Astrocyte of the cerebellum (primary cell): ENCODE measurements around the gene CGNL1.

Experiments used
- DNase-seq: peaks from one replicate; pipeline ENCODE4 v3.0.0-alpha.2; 2011; ENCODE audit warnings: low read depth
- H3K4me3 ChIP-seq: 2 replicates; pipeline ENCODE4 v1.5.1; 2011; ENCODE audit warnings: mild to moderate bottlenecking, low read depth, low read length, moderate library complexity
- in situ Hi-C: cut with HindIII; loops from 2 replicates; pipeline ENCODE4 v1.10.0; 2017; ENCODE audit warnings: low sequenced_read_pairs
- TF ChIP-seq, protein P1 (sequence below): IDR thresholded peaks from 2 replicates; pipeline ENCODE4 v1.5.1; 2012; ENCODE audit warnings: low read length, low read depth, moderate library complexity, mild to moderate bottlenecking; ENCODE audit errors: missing control alignments

Gene CGNL1

DNA sequence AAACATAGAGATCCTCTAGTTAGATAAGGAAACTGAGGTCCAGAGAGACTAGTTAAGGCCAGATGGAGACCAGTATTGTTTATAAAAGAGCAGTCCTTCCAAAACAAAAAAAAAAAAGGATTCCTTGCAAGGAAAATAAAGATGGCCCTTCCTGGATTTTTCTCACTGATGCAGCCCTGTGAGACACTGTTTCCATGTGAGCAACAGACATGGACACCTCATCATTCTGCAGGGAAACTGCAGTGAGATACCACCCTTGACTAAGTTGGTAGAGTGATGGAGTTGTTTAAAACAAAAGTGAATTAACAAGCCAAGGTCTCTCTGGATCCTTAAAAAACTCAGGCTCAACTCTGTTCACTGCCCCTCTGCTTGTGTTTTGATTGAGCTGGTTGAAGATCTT, 149.8 kb downstream of the CGNL1 start:
- in situ Hi-C loops: no loop called here
- no peak overlapping the region for H3K4me3 ChIP-seq
- TF ChIP-seq, protein P1, sequence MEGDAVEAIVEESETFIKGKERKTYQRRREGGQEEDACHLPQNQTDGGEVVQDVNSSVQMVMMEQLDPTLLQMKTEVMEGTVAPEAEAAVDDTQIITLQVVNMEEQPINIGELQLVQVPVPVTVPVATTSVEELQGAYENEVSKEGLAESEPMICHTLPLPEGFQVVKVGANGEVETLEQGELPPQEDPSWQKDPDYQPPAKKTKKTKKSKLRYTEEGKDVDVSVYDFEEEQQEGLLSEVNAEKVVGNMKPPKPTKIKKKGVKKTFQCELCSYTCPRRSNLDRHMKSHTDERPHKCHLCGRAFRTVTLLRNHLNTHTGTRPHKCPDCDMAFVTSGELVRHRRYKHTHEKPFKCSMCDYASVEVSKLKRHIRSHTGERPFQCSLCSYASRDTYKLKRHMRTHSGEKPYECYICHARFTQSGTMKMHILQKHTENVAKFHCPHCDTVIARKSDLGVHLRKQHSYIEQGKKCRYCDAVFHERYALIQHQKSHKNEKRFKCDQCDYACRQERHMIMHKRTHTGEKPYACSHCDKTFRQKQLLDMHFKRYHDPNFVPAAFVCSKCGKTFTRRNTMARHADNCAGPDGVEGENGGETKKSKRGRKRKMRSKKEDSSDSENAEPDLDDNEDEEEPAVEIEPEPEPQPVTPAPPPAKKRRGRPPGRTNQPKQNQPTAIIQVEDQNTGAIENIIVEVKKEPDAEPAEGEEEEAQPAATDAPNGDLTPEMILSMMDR: no peak
- no peak for DNase-seq

DNA sequence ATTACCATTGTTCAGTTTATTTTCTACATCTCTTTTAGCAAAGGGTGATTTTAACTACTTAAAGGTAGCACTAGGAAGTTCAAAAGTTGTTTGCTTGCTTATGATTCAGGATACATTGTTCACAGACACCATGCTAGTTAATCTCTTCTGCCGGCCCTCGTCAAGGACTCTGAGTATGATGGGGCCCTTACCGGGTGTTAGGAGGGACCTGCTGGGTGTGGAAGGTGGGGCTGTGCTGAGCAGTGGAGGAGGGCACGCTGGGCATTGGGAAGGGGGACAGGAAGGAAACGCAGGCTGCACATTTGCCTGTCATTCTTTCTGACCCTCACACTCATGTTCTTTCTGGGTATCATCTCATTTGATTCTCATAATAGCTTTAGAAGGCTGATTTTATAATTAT, 150.3 kb downstream of the CGNL1 start:
- no peak for DNase-seq
- in situ Hi-C loops: no loop called here
- no peak overlapping the region for H3K4me3 ChIP-seq
- TF ChIP-seq, protein P1: no peak

DNA sequence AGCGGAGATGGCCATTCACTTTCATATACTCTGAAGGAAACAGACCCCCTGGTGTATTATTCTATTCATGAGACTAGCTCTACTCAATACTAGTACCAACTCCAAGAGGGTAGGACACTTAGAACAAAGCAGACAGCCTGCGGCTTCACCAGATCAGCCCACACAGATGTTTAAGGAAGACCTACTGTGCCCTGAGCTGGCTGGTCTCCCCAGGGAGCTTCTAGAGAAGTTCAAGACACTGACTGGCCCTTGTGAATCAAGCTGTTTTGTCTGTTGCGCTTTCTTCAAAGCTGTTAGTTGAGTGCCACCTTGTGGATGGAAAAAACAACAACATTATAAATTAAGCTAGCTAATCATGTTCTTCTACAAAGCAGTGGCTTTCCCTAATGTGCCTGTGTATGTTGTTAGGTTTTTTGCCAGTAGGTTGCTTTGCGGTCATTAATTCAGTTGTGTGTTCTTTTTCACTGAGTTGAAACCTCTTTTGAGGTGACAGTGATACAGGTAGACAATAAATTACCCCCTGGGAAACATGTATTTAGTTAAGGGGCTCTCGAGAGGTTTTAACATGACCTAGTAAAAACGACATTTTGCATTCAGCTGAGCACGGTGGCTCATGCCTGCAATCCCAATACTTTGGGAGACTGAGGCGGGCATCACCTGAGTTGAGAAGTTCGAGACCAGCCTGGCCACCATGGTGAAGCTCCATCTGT, 151.2 kb downstream of the CGNL1 start:
- in situ Hi-C loops: no loop called here

DNA sequence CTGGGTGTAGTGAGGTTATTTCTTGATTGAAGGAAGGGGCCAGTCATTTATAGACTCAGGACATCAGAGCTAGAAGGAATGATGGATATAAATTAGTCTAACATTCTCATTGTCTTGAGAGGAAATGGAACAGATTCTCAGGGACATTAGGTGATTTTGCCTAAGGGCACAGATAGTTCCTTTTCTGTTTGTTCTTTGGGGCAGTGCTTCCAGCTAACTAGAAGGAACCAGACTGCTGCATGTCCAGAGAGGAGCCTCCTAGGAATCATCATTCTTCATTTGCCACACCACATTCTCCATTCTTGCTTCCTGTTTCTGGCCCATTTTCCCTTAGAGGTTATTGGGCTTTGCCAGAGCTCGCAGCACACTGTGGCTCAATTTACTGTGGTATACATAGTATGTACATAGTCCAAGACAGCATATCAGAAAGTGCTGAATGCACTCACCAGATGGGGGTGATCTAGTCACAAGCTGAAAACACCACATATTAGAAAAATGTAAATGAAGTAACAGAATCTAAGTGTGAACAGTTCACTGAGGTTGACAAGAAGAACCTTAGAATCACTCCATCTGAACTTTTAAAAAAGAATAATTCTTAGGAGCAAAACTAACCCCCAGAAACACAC, 152.7 kb downstream of the CGNL1 start:
- TF ChIP-seq, protein P1: no peak
- DNase-seq: no peak
- in situ Hi-C loops: no loop called here
- H3K4me3 ChIP-seq: no peak overlapping the region

More for the DNA sequence above, 151.2 kb downstream of the CGNL1 start:
- TF ChIP-seq, protein P1: peak; percentile 49
- no peak overlapping the region for H3K4me3 ChIP-seq
- peak; percentile 72 for DNase-seq

DNA sequence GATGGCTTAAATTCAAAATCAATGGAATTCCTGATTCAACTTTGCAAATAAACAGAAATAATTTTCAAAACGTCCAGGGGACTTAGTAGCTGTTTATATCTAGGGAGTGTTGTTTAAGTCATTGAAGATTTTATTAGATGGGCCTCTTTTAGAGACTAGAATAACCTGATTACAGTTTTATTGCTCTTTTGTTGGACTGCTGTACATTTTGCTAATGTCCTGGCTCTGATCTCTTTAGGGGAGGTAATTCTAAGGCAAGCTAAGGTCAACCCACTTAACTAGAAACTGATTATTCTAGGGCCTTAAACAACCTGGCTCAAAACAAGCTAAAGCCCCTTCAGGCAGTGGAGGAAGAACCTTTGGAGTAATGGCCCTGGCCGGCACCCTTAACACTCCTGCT, 153.4 kb downstream of the CGNL1 start:
- DNase-seq: no peak
- in situ Hi-C loops: no loop called here
- TF ChIP-seq, protein P1: no peak
- no peak overlapping the region for H3K4me3 ChIP-seq

DNA sequence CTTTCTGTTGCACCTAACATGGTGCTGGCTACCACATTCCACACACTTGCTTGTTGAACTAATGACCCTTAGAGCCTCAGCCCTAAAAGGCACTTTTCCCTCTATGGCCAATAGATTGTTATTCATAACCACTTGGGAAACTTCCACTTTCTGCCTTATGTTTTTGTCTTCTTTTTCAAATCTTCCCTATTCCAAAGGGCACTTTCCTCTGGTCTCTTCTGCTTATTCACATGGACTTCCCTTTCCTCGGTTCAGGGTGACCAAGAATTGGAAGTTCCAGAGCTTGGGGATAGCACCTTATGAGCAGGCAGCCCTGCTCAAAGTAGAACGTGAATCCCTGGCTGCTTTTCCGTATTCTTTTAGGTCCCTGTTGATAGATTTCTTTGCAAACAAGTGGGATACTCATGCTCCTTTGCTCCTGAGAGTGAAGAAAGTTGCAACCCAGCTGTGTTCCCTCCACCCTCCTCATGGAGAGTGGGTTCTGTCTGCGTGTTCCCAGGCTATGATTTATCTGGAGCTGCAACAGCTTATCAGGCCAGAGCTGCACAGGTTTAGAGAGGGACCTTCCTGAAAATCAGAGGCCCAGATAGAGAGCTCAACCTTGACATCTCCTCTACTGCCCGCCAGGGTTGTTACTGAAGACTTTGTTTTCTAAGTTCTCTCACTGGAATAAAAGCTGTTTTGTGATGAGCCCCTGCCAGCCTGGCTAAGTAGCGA, 156.6 kb downstream of the CGNL1 start:
- no peak overlapping the region for H3K4me3 ChIP-seq
- TF ChIP-seq, protein P1: no peak
- in situ Hi-C loops: no loop called here
- DNase-seq: no peak
